HG03159 (cell line): ENCODE data around the gene PRR7.
"Not testable (repeated sequence)": the region's sequence is repeated elsewhere in the genome, so short reads cannot be mapped to it uniquely, and the experiment has no call there.

ENCODE experiments used
- ATAC-seq: cut with Tn5 transposase; IDR thresholded peaks from one replicate; pipeline ENCODE4 v1.9.1; 2021; ENCODE audit warnings: mild to moderate bottlenecking, moderate library complexity; ENCODE audit not compliant: unreplicated experiment

Gene PRR7

DNA sequence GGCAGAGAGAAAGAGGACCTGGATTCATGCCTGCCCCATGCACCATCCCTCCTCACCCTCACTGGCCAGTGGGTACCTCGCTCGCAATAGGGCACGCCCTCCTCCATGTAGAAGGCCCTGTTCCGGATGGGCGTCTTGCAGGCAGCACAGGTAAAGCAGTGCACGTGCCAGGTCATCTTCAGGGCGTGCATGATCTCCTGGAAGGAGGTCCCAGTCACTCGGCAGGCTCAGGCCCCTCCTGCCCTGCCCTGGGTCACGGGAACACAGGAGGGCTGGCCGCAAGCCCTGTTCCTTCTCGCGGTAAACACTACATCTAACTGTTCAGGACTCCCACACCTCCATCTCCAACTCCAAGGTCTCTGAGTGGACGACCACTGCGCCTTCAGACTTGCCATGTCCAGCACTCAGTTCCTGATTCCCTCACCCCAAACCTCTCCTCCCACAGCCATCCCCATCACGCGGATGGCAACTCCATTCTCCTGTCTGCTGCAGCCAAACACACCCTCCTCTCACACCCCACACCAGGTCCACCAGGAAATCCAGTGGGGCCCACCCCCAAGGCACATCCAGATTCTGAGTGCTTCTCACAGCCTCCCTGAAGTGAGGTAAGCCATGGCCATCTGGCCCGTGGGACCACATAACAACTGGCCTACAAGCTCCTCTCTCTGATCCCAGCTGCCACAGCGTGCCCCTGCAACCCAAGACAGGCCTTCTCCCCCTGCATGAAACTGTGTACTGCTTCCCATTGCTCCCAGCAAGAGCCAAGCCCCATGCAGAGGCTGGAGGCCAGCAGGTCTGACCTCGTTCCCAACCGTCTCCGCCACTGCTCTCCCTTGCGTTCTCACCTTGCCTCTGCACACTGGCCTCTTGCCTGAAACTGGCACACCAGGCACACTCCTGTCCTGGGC is 37.6 kb downstream of the PRR7 start:
- ATAC-seq, result no peak

DNA sequence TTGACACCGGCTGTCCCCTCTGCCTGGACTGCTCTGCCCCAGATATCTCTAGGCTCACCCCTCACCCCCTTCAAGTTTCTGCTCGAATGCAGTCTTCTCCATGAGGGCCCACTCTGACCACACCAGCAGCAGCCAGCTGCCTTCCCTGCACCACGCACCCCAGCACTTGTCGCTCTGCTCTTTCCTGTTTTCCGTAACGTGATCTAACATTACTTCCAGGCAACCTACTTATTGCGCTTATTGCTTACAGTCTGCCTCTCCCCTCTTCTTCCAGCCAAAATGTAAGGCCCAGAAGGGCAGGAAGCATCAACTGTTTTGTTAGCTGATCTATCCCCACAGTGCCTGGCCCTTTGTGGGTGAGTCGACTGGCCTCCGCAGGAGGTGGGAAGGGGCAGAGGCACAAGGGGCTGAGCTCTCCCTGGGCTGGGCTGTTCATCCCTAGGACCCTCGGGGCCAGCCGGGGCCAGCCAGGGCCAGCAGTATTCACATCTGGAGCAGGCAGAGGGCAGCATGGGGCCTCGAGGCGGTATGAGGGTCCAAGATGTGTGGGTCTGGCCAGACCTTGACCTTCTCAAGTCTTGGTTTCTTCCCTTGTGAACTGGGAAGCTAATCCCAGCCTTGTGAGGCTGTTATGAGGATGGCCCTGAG is 38.4 kb downstream of the PRR7 start:
- ATAC-seq, result no peak

DNA sequence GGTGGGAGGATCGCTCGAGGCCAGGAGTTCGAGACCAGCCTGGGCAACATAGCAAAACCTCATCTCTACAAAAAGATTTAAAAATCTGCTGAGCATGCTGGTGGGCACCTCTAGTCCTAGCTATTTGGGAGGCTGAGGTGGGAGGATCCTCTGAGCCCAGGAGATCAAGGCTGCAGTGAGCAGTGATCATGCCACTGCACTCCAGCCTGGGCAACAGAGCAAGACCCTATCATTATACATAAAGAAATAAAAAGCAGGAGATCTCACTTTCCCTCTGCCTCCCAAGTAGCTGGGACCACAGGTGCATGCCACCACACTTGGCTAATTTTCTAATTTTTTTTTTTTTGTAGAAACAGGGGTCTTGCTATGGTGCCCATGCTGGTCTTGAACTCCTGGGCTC is 39.1 kb downstream of the PRR7 start:
- not testable (repeated sequence) for ATAC-seq

DNA sequence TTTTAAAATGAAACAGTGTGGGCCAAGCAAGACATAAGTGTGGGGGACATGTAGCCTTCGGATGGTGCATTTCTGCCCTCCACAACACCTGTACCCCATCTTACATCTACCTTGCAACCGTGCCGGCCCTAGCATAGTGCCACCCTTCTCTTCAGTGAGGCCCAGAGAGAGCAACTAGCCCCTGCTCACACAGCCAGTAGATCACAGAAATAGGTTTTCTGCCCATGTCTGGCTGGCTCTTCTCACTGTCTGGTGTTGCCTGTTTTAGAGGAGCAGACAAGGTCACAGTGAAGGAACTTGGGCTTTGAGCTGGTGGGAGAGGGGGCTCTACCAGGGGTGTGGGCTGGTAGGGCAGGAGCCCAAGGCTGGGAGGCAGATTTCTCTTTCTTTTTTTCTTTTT is 39.6 kb downstream of the PRR7 start:
- ATAC-seq, result no peak

DNA sequence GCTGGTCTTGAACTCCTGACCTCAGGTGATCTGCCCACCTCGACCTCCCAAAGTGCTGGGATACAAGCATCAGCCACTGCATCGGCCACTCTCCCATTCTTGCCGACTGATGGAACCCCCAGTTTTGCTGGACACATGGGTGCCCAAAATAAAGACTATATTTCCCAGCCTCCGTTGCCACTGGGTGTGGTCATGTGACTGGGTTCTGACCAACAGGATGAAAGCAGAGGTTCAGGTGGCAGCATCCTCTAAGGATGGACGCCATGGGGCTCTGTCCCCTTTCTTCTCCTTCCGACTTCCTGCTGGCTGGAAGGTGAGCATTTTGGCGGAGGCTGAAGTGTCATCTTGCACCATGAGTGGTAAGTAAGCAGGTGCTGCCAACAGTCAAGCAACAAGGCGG is 40.5 kb downstream of the PRR7 start:
- ATAC-seq, result no peak

DNA sequence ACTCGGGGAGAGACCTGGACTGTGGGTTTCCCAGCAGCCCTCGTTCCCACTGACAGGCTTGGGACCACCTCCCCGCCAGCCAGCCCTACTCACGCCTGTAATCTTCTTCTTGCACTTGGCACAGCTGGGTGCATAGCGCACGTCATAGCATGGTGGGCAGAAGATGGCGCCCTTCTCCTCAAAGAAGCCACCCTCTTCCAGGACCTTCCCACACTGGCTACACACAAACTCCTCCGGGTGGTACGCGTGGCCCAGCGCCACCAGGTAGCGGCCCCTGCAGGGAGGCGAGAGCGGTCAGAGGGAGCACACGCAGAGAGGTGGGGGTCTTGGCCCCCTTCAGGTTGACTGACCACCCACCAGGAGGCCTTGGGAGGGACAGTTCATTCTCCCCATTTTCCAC is 41.4 kb downstream of the PRR7 start:
- no peak for ATAC-seq

DNA sequence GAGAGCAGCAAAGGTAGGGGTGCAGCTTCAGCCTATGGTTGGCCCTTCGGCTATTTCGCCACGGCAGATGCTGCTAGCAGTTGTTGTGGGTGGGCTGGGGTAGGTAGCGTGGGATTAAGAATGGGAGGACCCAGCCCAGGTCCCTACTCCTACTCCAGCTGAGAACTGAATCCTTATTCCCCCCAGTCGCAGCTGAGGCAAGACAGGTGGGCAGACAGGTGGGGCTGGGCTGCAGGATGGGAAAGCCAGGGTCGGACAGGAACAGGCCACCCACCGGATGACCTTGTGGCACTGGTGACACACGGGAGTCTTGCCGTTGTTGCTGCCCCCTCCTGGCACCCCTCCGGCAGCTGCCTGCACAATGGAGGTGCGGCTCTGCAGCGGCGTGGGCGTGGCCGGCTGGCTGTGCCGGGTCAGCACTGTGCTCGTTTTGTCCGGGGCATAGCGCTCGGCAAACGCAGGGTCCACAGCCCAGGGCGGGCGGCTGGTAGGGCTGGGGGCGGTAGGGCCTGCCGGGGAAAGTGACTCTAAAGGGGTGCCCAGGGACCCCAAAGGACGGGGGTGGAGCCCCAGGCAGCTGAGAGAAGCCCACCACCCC is 42.6 kb downstream of the PRR7 start:
- ATAC-seq, result no peak

DNA sequence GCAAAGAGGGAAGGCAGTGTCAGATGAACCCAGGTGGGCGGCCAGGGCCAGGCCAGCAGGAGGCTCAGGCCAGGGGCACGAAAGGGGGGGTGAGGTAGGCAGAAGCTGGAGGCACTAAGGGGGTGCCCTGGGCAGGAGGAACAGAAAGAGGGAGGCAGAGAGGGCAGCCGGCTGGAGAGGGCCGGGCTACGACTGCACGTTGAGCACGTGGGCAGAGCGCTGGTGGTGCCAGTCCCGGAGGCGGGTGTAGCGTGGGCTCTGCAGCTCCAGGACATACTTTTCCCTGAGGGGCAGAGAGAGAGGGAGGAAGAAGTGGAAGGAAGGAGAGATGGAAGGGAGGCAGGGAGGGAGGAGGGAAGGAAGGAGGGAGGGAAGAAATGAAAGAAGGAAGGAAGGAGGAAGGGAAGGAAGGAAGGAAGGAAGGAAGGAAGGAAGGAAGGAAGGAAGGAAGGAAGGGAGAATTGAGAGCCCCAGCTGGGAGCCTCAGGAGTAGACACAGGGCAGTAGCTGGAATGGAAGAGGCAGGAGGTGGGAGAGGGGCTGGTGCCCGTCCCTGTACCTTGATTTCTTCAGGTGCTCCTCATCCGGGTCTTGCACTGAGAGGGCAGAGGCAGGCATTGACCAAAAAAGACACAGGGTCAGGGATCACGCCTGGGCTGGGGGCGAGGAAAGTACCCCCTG is 43.8 kb downstream of the PRR7 start:
- no peak for ATAC-seq

DNA sequence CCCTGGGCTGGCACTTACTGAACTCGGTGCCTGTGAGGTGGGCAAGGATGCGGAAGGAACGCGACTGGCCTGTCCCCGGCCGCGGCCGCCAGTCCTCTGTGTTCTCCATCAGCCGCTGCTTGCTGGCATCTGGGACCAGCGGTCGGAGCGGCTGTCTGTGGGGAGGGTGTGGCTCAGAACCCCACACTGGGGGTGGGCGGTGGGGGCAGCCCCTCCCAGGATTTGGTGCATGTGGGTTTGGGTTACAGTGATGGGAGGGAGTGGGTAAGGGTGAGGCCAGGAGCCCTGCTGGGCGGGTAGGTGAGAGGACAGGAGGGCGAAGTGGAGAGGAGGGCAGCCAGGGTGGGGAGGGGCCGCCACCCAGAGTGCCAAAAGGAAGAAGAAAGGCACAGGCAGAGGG is 44.4 kb downstream of the PRR7 start:
- ATAC-seq, result no peak

DNA sequence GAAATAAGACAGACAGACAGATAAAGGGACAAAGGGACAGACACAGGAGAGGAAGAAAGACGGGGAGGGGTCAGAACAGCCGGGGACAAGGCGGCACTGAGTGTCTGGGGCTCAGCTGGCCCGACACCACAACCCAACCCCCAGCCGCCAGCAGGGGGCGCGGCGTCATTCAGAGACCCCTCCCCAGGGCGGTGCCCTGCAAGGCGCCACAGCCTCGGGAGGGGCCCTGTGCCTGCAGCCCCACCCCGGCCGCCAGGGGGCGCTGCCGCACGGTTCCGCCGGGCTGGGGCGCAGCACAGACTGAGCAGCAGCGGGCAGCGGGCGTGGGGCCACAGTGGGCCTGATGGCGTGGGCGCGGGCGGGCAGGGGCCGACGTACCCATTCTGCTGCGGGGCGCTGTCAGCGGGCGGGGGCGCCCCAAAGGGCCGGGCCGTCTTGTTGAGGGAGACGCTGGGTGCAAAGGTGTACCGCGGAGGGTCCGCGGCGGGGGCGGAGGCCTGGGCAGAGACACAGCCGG is 44.9 kb downstream of the PRR7 start:
- ATAC-seq, result no peak

DNA sequence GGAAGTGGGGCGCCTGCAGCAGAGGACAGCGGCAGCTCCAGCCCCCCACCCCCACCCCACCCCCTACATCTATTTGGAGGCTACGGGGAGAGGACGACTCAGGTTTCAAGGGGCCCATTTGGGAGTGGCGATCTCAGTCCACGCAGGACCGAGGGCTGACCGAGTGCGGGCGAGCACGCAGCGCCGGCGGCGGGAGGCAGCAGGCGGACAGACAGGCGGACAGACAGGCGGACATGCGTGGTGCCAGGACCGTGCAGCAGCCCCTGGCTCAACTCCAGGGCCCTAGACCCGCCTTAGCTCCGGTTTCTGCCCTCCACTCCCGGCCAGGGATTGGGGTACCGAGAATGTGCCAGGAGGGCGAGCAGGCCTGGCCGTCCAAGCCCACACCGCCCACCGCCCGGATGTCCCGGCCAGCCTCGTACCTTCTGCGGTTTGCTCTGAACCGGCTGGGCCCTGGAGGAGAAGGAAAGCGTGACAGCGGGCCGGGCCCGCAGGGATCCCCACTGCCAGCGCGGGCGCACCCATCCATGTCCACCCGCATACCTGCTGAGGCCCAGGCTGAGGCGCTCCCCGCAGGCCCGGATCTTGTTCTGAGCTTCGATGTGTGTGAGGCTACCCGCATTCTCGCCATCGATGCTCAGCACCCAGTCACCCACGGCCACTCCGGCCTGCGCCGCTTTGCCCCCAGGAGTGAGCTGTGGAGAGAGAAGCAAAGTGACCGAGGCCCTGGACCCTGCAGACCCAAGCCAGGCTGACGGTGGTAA is 45.6 kb downstream of the PRR7 start:
- no peak for ATAC-seq

DNA sequence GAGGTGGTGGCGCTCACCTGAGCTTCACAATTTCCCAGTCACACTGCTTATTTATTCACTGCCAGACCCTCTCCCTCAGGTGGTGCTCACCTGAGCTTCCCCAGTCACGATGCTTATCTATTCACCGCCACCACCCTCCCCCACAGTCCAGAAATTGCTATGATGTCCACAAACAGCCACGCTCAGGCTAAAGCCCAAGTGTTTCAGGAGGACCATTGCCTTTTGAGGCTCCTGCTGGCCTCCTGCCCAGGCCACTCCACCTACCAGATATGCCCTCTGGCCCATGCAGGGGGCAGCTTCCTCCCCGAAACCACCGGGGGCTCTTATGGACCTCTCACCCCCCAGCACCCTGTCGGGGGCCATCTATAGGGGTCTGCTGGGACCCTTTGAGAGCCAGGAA is 46.2 kb downstream of the PRR7 start:
- ATAC-seq, result no peak

DNA sequence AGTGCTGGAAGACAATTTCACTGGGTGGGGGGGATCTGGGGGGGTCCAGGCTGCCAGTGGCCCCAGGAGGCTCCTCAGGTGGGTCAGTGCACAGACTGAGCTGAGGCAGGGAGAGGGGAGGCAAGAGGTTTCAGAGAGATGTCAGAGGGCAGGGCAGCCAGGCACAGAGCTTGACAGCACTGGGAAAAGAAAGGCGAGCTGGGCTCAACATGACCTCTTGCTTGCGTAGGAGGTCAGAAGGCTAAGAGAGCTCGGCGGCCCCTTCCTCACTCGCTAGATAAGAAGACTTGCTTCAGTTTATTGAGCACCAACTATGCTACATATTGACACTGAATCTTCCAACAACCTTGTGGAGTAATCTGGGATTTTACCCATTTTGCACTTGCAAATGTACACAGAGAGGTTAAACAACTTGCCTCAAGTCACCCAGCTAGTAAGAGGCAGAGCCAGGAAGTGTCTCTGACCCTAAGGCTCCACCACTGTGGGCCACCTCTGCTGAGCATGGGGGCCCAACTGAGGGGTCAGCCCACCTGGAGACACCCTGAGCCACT is 47.3 kb downstream of the PRR7 start:
- ATAC-seq, result no peak

DNA sequence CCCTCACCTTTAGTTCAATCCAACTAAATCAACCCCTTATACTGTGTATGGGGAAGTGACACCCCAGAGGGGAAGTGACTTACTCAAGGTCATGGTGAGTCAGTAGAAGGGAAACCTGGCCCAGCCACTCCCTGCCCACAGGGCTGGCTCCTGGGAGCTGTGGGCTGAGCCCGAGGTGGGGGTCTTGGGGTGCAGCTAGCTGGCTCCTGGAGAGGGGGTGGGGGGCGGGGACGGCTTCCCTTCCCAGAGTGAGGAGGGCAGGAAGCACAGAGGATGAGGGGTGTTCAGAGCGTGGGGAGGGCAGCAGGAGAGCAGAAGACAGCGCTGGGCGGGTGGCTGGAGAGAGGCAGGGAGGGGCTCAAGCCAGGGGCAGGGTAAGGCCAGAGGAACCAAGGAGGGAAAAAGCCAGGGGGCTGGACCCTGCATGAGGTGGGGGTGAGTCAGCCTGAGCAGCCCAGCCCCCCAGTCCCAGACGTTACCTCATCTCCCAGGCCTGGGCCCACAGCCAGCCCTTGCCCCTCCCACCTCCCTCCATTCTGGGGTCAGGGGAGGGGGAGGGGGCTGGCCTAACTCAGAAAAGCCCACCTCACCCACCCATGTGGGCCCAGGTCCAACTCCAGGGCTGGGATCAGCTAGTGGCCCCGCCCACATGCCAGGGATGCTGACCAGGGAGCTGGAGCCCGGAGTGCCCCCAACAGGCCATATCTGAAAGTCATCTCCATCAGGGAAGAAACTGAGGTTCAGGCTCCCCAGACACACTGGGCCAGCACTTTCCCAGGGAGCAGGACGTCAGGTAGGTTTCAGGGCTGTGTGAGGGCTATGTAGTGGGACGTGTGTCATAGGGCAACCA is 48.0 kb downstream of the PRR7 start:
- ATAC-seq, result no peak

DNA sequence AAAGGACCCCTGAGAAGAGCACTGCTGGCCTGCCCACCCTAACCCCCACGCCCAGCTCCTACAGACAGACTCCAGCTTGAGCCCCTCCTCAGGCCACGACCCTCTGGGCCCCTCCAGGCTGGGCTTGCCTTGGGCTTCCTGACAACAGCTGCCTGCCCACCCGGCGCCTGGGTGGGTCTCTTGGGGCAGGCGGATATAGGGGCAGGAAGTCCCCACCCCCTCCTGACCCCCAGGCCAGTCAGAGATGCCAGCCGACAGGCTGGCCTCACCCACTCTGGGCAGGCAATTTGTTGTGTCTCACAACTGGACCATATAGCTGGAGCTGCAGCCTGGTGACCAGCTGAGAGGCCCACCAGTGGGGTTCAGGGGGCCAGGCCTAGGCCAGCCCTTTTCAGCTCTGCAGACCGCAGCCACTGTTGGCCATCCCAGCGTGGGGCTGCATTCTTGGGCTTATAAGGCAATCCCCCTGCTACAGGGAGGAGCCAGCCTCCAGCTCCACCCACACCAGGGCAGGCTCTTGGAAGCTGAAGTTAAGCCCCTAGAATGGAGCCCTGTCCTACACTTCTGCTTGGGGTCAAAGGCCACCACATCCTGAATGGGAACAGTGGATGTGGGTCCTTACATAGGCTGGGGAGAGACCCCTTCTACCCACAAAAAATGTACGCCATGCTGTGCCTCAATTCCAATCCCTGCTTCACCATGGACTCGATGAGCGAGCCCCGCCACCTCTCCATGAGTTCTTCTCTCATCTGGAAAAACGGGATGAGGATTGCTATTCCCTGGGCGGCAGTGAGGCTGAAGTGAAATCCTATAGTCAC is 48.8 kb downstream of the PRR7 start:
- ATAC-seq, result no peak

DNA sequence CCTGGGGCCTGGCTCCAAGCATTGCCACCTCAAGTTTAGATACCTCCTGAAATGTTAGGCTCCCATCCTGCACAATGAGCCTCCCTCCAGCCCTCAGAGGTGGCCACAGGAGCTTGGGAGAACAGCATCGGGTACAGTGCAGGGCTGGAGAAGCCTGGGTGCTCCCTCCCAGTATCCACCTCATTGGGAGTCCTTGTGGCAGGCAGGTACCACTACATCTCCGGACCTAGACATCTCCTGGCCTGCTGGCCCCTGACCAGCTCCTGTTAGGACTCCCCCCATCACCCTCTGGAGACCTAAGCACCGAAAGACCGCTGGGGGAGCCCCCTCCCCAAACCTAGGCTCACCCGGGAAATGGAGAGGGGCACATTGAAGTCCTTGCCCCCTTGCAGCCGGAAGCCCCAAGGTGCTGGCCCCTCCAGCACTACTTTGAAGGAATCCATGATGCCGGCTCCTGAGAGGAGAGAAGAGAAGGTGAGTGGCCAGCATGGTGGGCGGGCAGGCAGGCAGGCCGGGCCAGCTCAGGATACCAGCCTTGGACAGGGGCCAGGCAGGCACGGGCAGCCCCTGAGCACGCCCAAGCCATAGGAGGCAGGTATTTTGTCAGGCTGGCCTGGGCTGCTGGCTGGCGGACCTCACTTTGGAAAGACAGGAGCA is 49.6 kb downstream of the PRR7 start:
- ATAC-seq, result no peak

DNA sequence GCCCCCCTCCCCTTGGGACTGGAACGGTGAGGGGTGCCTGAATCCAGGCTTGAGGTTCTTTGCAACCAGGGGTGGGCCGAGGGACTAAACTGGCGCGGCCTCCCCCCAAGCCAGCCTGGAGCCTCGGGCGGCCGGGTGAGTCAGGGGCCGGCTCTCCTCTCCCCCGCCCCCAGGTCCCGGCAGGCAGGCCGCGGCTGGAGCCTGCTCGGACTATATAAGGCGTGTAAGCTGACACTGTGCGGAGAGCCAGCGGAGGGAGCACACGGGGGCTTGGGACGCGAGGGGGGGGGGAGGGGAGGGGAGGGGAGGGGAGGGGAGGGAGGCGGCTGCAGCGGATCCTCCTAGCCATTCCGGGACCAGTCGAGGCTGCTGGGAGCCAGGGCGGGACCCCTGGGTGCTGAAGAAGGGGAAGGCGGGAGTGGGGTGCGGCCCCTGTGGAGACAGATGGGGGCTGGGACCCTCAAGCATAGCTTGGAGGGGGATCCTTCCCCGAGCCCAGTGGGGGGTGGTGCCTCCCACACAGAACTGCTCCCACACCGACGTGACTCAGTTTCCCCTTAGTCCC is 50.2 kb downstream of the PRR7 start:
- no peak for ATAC-seq
